GM18907 (cell line): Measurements from ENCODE around the gene CCR5.
A peak's percentile ranks its signal among the peaks of the same experiment; 100 is the strongest.
"Not testable (repeated sequence)": the region's sequence is repeated elsewhere in the genome, so short reads cannot be mapped to it uniquely, and the experiment has no call there.

Experiments
- ATAC-seq: cut with Tn5 transposase; IDR thresholded peaks from one replicate; pipeline ENCODE4 v1.9.1; 2021; ENCODE audit warnings: mild to moderate bottlenecking, moderate library complexity; ENCODE audit not compliant: unreplicated experiment

Gene CCR5

GRCh38 chr3:46370839-46371518, at the start of gene CCR5:
TSS of gene CCR5 (plus strand) at chr3:46370946. CDS start at chr3:46372903, 1,957 bp downstream.
- ATAC-seq, result no peak

GRCh38 chr3:46321461-46322104, 49.2 kb upstream of the CCR5 start:
- no peak for ATAC-seq

DNA sequence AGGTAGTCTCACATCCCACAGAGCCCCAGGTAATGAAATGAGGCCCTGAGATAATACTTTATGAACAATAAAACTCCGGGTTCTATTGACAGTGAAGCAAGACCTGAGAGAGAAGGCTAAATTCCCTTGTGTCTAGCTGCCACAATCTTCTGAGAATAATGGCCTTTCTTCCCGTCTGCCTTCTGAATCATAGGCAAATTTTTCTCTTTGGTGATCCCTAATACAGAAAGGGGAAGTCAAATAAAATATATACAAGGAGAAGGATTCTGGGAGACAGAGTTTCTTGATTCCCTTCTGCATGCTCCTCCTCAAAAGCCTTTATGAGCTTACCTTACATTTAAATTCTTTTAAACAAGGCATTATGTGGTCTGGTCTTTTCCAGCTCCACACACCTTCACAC, 46.7 kb upstream of the CCR5 start:
- no peak for ATAC-seq

DNA sequence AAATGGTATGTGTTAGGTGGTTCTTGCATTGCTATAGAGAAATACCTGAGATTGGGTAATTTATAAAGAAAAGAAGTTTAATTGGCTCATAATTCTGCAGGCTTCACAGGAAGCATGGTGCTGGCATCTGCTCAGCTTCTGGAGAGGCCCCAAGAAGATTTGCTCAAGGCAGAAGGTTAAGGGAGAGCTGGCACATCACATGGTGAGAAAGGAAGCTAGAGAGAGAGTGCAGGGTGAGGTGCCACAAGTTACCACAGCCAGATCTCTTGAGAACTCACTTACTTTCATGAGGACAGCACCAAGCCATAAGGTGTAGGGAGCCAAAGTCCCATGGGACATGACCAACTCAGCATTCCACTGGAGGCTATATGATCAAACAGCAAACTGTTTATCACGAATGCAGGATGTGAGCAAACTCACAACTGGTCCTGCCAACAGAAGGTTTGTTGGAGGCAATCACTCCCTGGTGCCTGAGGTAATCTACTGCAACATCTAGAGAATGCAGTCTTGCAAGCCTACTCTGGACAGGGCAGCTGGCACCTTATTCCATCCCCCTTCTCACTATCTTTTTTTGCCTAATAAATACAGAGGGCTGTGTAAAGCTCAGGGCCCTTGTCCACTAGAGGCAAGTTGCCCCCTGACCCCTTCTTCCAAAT, 45.0 kb upstream of the CCR5 start:
- no peak for ATAC-seq

GRCh38 chr3:46330676-46331075, 40.1 kb upstream of the CCR5 start:
- ATAC-seq, result not testable (repeated sequence)

GRCh38 chr3:46334741-46335478, 35.8 kb upstream of the CCR5 start:
- no peak for ATAC-seq

DNA sequence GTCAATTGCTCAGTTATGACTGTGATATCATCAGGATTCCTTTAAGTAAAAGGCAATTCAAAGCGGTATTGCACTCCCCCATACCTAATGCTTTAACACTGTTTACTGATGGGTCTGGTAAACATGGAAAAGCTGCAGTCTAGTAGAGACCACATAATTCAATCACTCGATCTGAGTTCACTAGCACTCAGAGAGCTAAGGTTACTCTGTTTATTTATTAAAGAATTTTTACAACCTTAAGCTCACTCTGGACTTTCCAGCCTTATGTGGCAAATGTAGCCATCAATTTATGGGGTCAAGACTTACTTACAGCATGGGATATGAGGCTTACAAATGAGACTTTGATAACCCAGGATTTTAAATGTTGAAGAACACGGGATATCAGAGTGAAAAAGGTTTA, 35.2 kb upstream of the CCR5 start:
- ATAC-seq, result no peak

GRCh38 chr3:46337911-46338310, 32.8 kb upstream of the CCR5 start:
- ATAC-seq, result no peak

DNA sequence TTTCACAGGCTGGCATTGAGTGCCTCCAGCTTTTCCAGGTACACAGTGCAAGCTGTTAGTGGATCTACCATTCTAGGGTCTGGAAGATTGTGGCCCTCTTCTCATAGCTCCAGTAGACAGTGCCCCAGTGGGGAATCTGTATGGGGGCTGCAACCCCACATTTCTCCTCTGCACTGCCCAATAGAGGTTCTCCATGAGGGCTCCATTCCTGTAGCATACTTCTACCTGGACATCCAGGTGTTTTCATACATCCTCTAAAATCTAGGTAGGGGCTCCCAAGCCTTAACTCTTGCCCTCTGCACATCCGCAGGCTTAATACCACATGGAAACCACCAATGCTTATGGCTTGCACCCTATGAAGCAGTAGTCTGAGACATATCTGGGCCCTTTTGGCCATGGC, 31.9 kb upstream of the CCR5 start:
- no peak for ATAC-seq

DNA sequence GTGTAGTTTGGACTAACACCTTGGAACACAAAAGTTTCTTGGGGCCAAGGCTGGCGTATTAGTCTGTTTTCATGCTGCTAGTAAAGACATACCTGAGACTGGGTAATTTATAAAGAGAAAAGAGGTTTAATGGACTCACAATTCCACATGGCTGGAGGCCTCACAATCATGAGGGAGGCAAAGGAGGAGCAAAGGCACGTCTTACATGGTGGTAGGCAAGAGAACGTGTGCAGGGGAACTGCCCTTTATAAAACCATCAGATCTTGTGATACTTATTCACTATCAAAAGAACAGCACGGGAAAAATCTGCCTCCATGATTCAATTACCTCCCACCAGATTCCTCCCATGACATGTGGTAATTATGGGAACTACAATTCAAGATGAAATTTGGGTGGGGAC, 26.3 kb upstream of the CCR5 start:
- no peak for ATAC-seq

DNA sequence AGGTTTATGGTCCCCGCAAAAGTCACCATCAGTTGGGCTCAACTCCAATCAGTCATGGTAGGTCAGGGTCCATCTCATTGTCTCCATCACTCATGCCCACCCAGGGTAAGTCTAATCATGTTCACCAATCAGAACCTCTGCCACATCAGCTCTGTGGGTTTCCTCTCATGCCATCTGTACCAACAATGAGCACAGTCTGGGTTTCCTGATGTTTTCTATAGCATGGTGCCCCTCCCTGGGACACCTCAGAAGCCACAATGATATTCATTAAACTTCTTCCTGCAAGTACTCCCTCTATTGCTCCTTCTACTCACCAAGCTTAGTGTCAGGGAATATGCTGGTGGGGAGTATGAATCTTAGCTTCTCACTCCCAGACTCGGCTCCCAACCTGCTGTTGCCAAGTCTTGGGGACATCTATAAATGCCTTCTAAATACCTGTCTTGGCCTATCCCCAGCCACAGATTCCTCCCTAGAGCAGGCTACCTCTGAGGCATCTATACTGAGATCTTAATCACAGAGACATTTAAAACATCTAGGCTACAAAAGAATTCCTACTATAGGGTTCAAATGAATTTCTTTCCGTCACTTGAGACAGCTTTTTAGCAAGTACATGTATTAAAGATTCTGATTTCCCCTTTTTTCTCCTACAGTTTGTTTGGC, 21.8 kb upstream of the CCR5 start:
- ATAC-seq, result no peak

DNA sequence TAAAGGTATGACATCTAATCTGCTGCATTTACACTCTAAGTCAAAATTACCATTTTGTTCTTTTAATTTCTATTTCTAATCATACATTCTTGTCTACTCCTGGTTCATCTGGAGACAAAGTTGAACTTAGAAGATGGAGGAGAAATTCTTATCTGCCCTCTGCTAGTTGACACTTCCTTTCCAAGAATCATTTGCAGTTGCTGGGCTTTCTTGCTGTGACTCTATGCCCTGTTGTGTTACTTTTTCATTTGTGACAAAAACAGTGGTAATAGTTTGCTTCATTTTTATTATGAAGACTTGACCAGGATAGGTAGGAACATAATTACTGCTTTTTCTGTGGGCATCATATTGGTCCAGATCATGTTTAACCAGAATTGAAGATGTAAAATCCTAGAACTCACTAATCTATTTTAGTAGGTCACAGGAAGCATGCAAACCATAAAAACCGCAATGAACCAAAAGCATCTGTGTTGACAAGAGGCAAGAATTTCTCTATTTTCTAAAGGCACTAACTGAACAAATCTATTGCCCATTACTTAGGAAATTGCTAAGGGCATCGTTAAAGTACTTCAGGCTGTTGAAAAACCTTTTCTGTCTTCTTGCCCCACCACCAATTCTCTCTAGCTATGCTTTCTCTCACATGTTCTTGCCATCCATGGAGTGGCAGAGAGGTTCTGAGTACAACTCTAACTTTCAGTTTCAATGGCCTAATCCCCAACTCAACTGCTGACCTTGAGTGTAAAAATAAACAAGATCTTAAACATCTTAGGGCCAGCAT, 21.1 kb upstream of the CCR5 start:
- ATAC-seq, result peak; percentile 72

- peak; percentile 34 for ATAC-seq
Observed at GRCh38 chr3:46350262-46350565, 20.5 kb upstream of the CCR5 start.

DNA sequence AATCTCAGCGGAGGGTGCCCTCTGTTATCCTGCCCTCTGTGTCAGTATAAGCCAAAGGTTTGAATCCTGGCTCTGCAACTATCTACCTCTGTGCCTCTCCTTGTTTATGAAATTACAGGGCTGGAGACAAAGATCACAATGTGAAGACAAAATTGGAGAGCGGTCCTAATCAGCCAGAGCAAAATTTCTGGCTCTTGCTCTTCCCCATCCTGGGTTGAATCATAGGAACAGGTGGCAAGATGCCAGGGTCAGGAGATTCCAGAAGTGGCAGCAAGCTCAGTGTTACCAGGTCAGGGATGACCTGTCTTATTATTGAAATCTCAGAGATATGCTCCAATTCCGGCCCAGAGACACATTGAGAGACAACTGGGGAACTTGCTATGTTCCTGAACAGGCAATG, 19.1 kb upstream of the CCR5 start:
- ATAC-seq, result no peak

DNA sequence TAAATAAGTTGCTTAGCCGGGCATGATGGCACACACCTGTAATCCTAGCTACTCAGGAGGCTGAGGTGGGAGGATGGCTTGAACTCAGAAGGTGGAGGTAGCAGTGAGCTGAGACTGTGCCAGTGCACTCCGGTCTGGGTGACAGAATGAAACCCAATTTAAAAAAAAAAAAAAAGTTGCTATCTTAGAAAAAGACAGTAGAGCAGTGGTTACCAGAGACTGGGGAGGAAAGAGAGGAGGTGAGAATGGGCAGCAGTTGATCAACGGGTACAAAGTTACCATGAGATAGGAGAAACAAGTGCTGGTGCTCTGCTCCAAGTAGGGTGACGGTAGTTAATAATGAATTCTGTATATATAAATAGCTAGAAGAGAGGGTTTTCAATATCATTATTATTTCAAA, 17.7 kb upstream of the CCR5 start:
- no peak for ATAC-seq

DNA sequence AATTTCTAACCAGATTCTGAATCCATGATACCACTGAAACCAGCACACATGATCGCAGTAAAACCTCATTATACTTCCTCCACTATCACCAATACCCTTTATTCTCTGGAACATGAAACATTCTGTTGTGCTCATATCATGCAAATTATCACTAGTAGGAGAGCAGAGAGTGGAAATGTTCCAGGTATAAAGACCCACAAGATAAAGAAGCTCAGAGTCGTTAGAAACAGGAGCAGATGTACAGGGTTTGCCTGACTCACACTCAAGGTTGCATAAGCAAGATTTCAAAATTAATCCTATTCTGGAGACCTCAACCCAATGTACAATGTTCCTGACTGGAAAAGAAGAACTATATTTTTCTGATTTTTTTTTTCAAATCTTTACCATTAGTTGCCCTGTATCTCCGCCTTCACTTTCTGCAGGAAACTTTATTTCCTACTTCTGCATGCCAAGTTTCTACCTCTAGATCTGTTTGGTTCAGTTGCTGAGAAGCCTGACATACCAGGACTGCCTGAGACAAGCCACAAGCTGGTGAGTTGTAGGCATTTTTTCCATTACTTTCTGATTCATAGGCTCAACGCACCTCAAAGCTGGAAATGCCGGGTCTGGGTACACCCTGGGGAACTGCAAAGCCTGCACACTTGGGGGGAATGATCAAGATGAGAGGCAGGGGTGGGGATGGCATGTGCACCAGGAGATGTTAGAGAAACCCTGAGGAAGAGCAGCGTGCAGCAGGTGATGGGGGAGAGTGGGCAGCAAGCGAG, 16.9 kb upstream of the CCR5 start, which contains the start of gene CCR2:
Gene CCR2, plus strand, starts transcription at position 465 of the 764 bp plus-strand sequence. CDS start 3,417 bp downstream, outside the sequence.
- no peak for ATAC-seq

DNA sequence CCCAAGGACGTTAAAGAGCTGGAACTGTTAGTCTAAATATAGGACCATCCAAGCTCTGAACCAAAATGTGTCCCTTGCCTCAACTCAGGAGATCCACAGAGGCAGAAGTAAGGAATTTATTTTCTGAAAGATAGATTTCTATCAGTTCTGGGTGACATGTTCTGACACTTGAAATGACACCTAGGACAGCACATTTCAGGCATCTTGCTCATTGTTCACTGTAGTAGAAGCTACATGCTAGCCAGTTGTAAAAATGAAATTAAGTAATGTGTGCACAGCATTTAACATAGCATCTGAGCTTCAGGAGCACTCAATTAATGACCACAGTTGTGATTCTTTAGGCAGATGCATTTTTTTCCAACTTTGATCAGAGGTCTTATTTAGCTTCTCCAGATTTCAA, 16.3 kb upstream of the CCR5 start:
- no peak for ATAC-seq

DNA sequence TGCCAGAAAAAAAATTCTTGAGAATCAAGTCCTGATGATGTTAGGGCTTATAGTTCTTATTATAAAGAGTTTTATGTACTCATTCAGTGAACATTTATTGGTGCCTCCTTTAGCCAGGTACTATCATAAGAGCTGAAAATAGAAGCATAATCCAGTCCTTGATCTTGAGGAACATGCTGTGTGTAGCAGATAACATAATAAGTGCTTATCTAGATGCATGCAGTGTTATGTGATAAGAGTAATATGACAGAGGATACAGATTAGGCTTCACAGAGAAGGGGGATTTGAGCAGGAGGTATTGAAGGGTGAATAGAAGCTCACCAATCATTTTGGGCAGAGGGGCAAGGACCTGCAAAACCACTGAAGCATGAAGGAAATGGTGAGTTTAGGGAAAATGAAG, 15.8 kb upstream of the CCR5 start:
- no peak for ATAC-seq

- no peak for ATAC-seq
Observed at GRCh38 chr3:46356276-46356675, 14.5 kb upstream of the CCR5 start.

DNA sequence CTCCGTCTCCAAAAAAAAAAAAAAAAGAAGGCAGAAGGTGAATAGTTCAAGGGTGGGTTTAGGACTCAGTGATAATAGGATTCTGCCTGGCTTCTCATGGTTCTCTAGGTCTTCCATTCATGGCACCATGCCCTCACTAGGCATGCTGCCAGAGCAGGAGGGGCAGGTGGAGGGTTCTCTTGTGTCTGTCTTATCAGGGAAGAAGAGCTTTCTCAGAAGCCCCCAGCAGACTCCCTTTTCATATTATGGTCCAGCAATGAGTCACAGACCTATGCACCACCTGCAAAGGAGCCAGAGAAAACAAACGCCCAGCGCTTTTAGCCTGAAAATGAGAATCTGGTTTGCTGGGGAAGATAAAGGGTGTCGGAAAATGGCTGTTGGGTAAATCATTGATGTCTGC, 13.8 kb upstream of the CCR5 start:
- no peak for ATAC-seq
